SKM-1 (cell line): ENCODE data around the gene AIFM2.

Source experiments
- DNase-seq: peaks from one replicate; lab custom pipeline; 2025; ENCODE audit not compliant: unreplicated experiment; lab: John Stamatoyannopoulos, UW

Gene AIFM2

GRCh38 chr10:70063418-70064098, 69.1 kb downstream of the AIFM2 start:
- DNase-seq, result no peak
